ENCODE measurements around the gene CLEC4E. TPM values are rescaled to one million over a fixed set of nuclear protein-coding genes. Genes with fewer than 3 reads are reported as not detected.
"Not testable (repeated sequence)": the region's sequence is repeated elsewhere in the genome, so short reads cannot be mapped to it uniquely, and the experiment has no call there.

The CLEC4E gene
- total RNA-seq = not detected in 2 replicates
- not detected in 2 replicates for polyA plus RNA-seq

GRCh38 chr12:8540831-8541230 is at the start of gene CLEC4E:
TSS of gene CLEC4E (minus strand) at chr12:8540905. CDS start at chr12:8540797, 108 bp downstream.
- 77% methylated on average over 4 of the region's 4 CpGs for WGBS (ENCODE audit: low lambda C conversion rate, missing lambda C conversion rate)
- H3K36me3 ChIP-seq (replicated peaks; ENCODE audit: insufficient read depth, low read depth); H4K20me1 ChIP-seq (ENCODE audit: insufficient read depth, poor library complexity, severe bottlenecking); H3K9me2 ChIP-seq (replicated peaks; ENCODE audit: insufficient read depth); H3K4me2 ChIP-seq; H3K27me3 ChIP-seq; DNase-seq (ENCODE audit: low spot score); H3K79me2 ChIP-seq; H3K27ac ChIP-seq; H3K9me3 ChIP-seq (ENCODE audit: low read depth); H2AFZ ChIP-seq; H3K4me3 ChIP-seq; H3K4me1 ChIP-seq (ENCODE audit: insufficient read depth): not testable (repeated sequence)

- Histone ChIP-seq H3K4me1 (ENCODE audit: insufficient read depth) (no peaks in the 10 kb centered on the region), H3K27me3 (no peaks in the 10 kb centered on the region), H2AFZ (no peak overlapping the region), H3K9me2 (replicated peaks; ENCODE audit: insufficient read depth) (no peaks in the 10 kb centered on the region), H4K20me1 (ENCODE audit: insufficient read depth, poor library complexity, severe bottlenecking) (no peaks in the 10 kb centered on the region), H3K9me3 (ENCODE audit: low read depth) (no peaks in the 10 kb centered on the region), H3K4me2 (no peak overlapping the region), H3K36me3 (replicated peaks; ENCODE audit: insufficient read depth, low read depth) (no peaks in the 10 kb centered on the region), H3K27ac (no peak overlapping the region), H3K79me2 (no peaks in the 10 kb centered on the region), H3K4me3 (no peak overlapping the region)
- WGBS (ENCODE audit: low lambda C conversion rate, missing lambda C conversion rate) = 80% methylated on average over 7 of the region's 7 CpGs
- no peak for DNase-seq (ENCODE audit: low spot score)
- no peak for TF ChIP-seq EZH2phosphoT487 (IDR thresholded peaks at IDR 0.05; ENCODE audit: low read depth, severe bottlenecking, unreplicated experiment)
- TF ChIP-seq EZH2 (IDR thresholded peaks at IDR 0.05; ENCODE audit: borderline replicate concordance) = no peak
- TF ChIP-seq CTCF (IDR thresholded peaks at IDR 0.05; ENCODE audit: poor library complexity) = no peak
These were observed 49.0 kb upstream of the CLEC4E start for GRCh38 chr12:8589679-8590078.

- H2AFZ ChIP-seq; H3K4me1 ChIP-seq (ENCODE audit: insufficient read depth): not testable (repeated sequence)
These were observed 43.8 kb upstream of the CLEC4E start for GRCh38 chr12:8584478-8584877.

GRCh38 chr12:8584004-8584403 is 43.3 kb upstream of the CLEC4E start:
- no peaks in the 10 kb centered on the region for H3K27me3 ChIP-seq
- no peaks in the 10 kb centered on the region for H3K9me3 ChIP-seq (ENCODE audit: low read depth)
- no peaks in the 10 kb centered on the region for H3K79me2 ChIP-seq
- H3K9me2 ChIP-seq (replicated peaks; ENCODE audit: insufficient read depth) = no peaks in the 10 kb centered on the region
- H3K27ac ChIP-seq = no peak overlapping the region
- no peak overlapping the region for H3K4me3 ChIP-seq
- 85% methylated on average over 7 of the region's 7 CpGs for WGBS (ENCODE audit: low lambda C conversion rate, missing lambda C conversion rate)
- no peak for DNase-seq (ENCODE audit: low spot score)
- H3K4me2 ChIP-seq = no peak overlapping the region
- TF ChIP-seq CTCF (IDR thresholded peaks at IDR 0.05; ENCODE audit: poor library complexity) (no peak), EZH2phosphoT487 (IDR thresholded peaks at IDR 0.05; ENCODE audit: low read depth, severe bottlenecking, unreplicated experiment) (no peak), EZH2 (IDR thresholded peaks at IDR 0.05; ENCODE audit: borderline replicate concordance) (no peak)
- H2AFZ ChIP-seq = no peak overlapping the region
- no peaks in the 10 kb centered on the region for H3K36me3 ChIP-seq (replicated peaks; ENCODE audit: insufficient read depth, low read depth)
- no peaks in the 10 kb centered on the region for H4K20me1 ChIP-seq (ENCODE audit: insufficient read depth, poor library complexity, severe bottlenecking)
- H3K4me1 ChIP-seq (ENCODE audit: insufficient read depth) = no peaks in the 10 kb centered on the region

More at GRCh38 chr12:8584478-8584877, 43.8 kb upstream of the CLEC4E start:
- H3K27ac ChIP-seq; H3K4me3 ChIP-seq; H3K4me2 ChIP-seq; H3K27me3 ChIP-seq; DNase-seq (ENCODE audit: low spot score); H3K9me2 ChIP-seq (replicated peaks; ENCODE audit: insufficient read depth); H3K79me2 ChIP-seq; H3K36me3 ChIP-seq (replicated peaks; ENCODE audit: insufficient read depth, low read depth); H3K9me3 ChIP-seq (ENCODE audit: low read depth); H4K20me1 ChIP-seq (ENCODE audit: insufficient read depth, poor library complexity, severe bottlenecking): not testable (repeated sequence)
- 91% methylated on average over 13 of the region's 13 CpGs for WGBS (ENCODE audit: low lambda C conversion rate, missing lambda C conversion rate)

Data from hepatocyte (in vitro differentiated cells).